H9 (cell line): Measurements from ENCODE around the gene HSPG2. TPM values are rescaled to one million over a fixed set of nuclear protein-coding genes. Genes with fewer than 3 reads are reported as not detected.
"Not testable (repeated sequence)": the region's sequence is repeated elsewhere in the genome, so short reads cannot be mapped to it uniquely, and the experiment has no call there.

Experiments used
- DNase-seq: peaks from one replicate; pipeline ENCODE4 v3.0.0-alpha.2; 2017
- H2AFZ ChIP-seq: one replicate; pipeline ENCODE4 v1.6.1; 2013; ENCODE audit warnings: mild to moderate bottlenecking, low read length, control low read depth, moderate library complexity
- H2AK5ac ChIP-seq: 2 replicates; pipeline ENCODE4 v1.6.1; 2013; ENCODE audit warnings: low read length, control low read depth, mixed read lengths; ENCODE audit not compliant: insufficient read length
- H2BK120ac ChIP-seq: one replicate; pipeline ENCODE4 v1.6.1; 2013; ENCODE audit warnings: low read depth, mild to moderate bottlenecking, low read length, control low read depth, inconsistent platforms; ENCODE audit not compliant: poor library complexity, severe bottlenecking
- H2BK12ac ChIP-seq: 2 replicates; pipeline ENCODE4 v1.6.1; 2013; ENCODE audit warnings: low read length, control low read depth, mixed read lengths, low read depth; ENCODE audit not compliant: insufficient read length
- H2BK15ac ChIP-seq: 2 replicates; pipeline ENCODE4 v1.6.1; 2013; ENCODE audit warnings: low read depth, low read length, control low read depth
- H2BK20ac ChIP-seq: one replicate; pipeline ENCODE4 v1.6.1; 2013; ENCODE audit warnings: low read depth, mild to moderate bottlenecking, low read length, control low read depth, inconsistent platforms; ENCODE audit not compliant: poor library complexity, severe bottlenecking
- H2BK5ac ChIP-seq: 2 replicates; pipeline ENCODE4 v1.6.1; 2013; ENCODE audit warnings: low read length, control low read depth, mixed read lengths; ENCODE audit not compliant: insufficient read length
- H3K14ac ChIP-seq: 2 replicates; pipeline ENCODE4 v1.6.1; 2013; ENCODE audit warnings: low read length, control low read depth; ENCODE audit not compliant: insufficient read depth
- H3K18ac ChIP-seq: 2 replicates; pipeline ENCODE4 v1.6.1; 2013; ENCODE audit warnings: low read depth, mild to moderate bottlenecking, mixed read lengths, low read length, control low read depth; ENCODE audit not compliant: insufficient read length
- H3K23ac ChIP-seq: 2 replicates; pipeline ENCODE4 v1.6.1; 2013; ENCODE audit warnings: low read length, control low read depth, mixed read lengths, low read depth; ENCODE audit not compliant: insufficient read length
- H3K23me2 ChIP-seq: 2 replicates; pipeline ENCODE4 v1.6.1; 2013; ENCODE audit warnings: low read depth, mild to moderate bottlenecking, mixed read lengths, low read length, control low read depth; ENCODE audit not compliant: insufficient read length, poor library complexity, severe bottlenecking
- H3K27ac ChIP-seq: 2 replicates; pipeline ENCODE4 v1.5.1; 2013; ENCODE audit warnings: low read length, control low read depth, mixed read lengths, low read depth; ENCODE audit not compliant: insufficient read length
- H3K27me3 ChIP-seq: 2 replicates; pipeline ENCODE4 v1.6.1; 2013; ENCODE audit warnings: low read length, control low read depth, inconsistent platforms; ENCODE audit not compliant: insufficient read depth
- H3K4ac ChIP-seq: 2 replicates; pipeline ENCODE4 v1.6.1; 2013; ENCODE audit warnings: low read depth, mild to moderate bottlenecking, control low read depth, inconsistent platforms, low read length, moderate library complexity
- H3K4me1 ChIP-seq: 2 replicates; pipeline ENCODE4 v1.6.1; 2013; ENCODE audit warnings: low read length, control low read depth, inconsistent platforms; ENCODE audit not compliant: insufficient read depth
- H3K4me2 ChIP-seq: 2 replicates; pipeline ENCODE4 v1.6.1; 2013; ENCODE audit warnings: low read length, control low read depth, mixed read lengths; ENCODE audit not compliant: insufficient read length, insufficient read depth
- H3K56ac ChIP-seq: 2 replicates; pipeline ENCODE4 v1.6.1; 2013; ENCODE audit warnings: low read depth, mild to moderate bottlenecking, mixed read lengths, low read length, control low read depth; ENCODE audit not compliant: insufficient read length
- H3K79me1 ChIP-seq: 2 replicates; pipeline ENCODE4 v1.6.1; 2013; ENCODE audit warnings: low read depth, mild to moderate bottlenecking, moderate library complexity, low read length, control low read depth, inconsistent platforms; ENCODE audit not compliant: insufficient read depth, poor library complexity, severe bottlenecking
- H3K79me2 ChIP-seq: 2 replicates; pipeline ENCODE4 v1.6.1; 2013; ENCODE audit warnings: low read length, control low read depth, inconsistent platforms; ENCODE audit not compliant: insufficient read depth
- H3K9ac ChIP-seq: 2 replicates; pipeline ENCODE4 v1.6.1; 2013; ENCODE audit warnings: low read length, control low read depth, mixed read lengths; ENCODE audit not compliant: insufficient read length; ENCODE audit errors: extremely low read depth
- H3K9me3 ChIP-seq: one replicate; pipeline ENCODE4 v1.6.1; 2013; ENCODE audit warnings: low read depth, low read length, inconsistent platforms; ENCODE audit not compliant: control insufficient read depth
- H3T11ph ChIP-seq: one replicate; pipeline ENCODE4 v1.6.1; 2013; ENCODE audit warnings: mild to moderate bottlenecking, low read length, control low read depth, inconsistent platforms
- H4K20me1 ChIP-seq: one replicate; pipeline ENCODE4 v1.6.1; 2013; ENCODE audit not compliant: control insufficient read depth, insufficient read length, insufficient read depth
- H4K5ac ChIP-seq: 2 replicates; pipeline ENCODE4 v1.6.1; 2013; ENCODE audit warnings: low read depth, mild to moderate bottlenecking, mixed read lengths, low read length, control low read depth; ENCODE audit not compliant: insufficient read length
- H4K8ac ChIP-seq: replicated peaks from 2 replicates; pipeline ENCODE4 v1.6.1; 2013; ENCODE audit warnings: low read length, control low read depth, mixed read lengths, low read depth; ENCODE audit not compliant: insufficient read length
- H4K91ac ChIP-seq: 2 replicates; pipeline ENCODE4 v1.6.1; 2013; ENCODE audit warnings: low read depth, mild to moderate bottlenecking, moderate library complexity, mixed read lengths, low read length, control low read depth; ENCODE audit not compliant: insufficient read length
- H3K27ac Mint-ChIP-seq, 3 experiments: 2 replicates in 2 of 3; 3 replicates in 1 of 3; pipeline ENCODE4 v1.8.0; 2020 to 2021; ENCODE audit warnings: mixed read lengths in 3 of 3, mild to moderate bottlenecking in 1 of 3, moderate library complexity in 1 of 3
- H3K27me3 Mint-ChIP-seq: 2 replicates; pipeline ENCODE4 v1.8.0; 2021; ENCODE audit warnings: low read depth, mild to moderate bottlenecking, moderate library complexity, mixed read lengths
- H3K36me3 Mint-ChIP-seq, 3 experiments: 2 replicates in 2 of 3; 3 replicates in 1 of 3; pipeline ENCODE4 v1.8.0; 2020 to 2021; ENCODE audit warnings: low read depth in 3 of 3, mixed read lengths in 3 of 3; ENCODE audit not compliant: insufficient read depth in 1 of 3
- H3K4me1 Mint-ChIP-seq, 2 experiments: 2 replicates each; pipeline ENCODE4 v1.8.0; 2020; ENCODE audit warnings: mixed read lengths in 2 of 2
- H3K4me3 Mint-ChIP-seq, 2 experiments: 2 replicates in 1 of 2; 3 replicates in 1 of 2; pipeline ENCODE4 v1.8.0; 2020 to 2021; ENCODE audit warnings: mild to moderate bottlenecking in 2 of 2, mixed read lengths in 2 of 2, moderate library complexity in 1 of 2
- H3K9me3 Mint-ChIP-seq, 2 experiments: 2 replicates in 1 of 2; 3 replicates in 1 of 2; pipeline ENCODE4 v1.8.0; 2020; ENCODE audit warnings: mild to moderate bottlenecking in 2 of 2, mixed read lengths in 2 of 2, moderate library complexity in 1 of 2
- CTCF ChIP-seq: fragments of 200-600 bp; sonication (generic); conservative IDR thresholded peaks from 3 replicates; pipeline ENCODE4 v1.8.0; 2021; ENCODE audit warnings: antibody characterized with exemption, mild to moderate bottlenecking
- WGBS: extraction: QIAGEN DNeasy Blood & Tissue Kit; methylation state at CpG from one replicate; pipeline ENCODE4 v1.1.7; 2013; ENCODE audit warnings: missing lambda C conversion rate, low lambda C conversion rate, mixed read lengths; ENCODE audit not compliant: insufficient read length; ENCODE audit errors: extremely low coverage; 5-methylcytosine and 5-hydroxymethylcytosine counted together
- total RNA-seq: library from RNA; stranded (reverse); gene quantifications from 2 replicates; pipeline ENCODE4 v1.2.1, GENCODE V29; 2021

The HSPG2 gene
- total RNA-seq, 1 experiment from 2014 or later: 90.0 TPM

- Histone ChIP-seq H3T11ph (no peak overlapping the region), H2AFZ (no peak overlapping the region), H4K91ac (no peak overlapping the region), H3K23ac (no peak overlapping the region), H3K4ac (no peak overlapping the region), H4K8ac (no peak overlapping the region), H3K14ac (no peak overlapping the region), H3K79me1 (peaks cover 7% of the 10 kb centered on the region), H3K27me3 (no peaks in the 10 kb centered on the region), H2BK15ac (no peak overlapping the region), H3K27ac (no peak overlapping the region), H3K9ac (no peak overlapping the region), H3K23me2 (peaks cover 5% of the 10 kb centered on the region), H3K4me2 (no peak overlapping the region), H3K9me3 (no peaks in the 10 kb centered on the region), H2BK120ac (no peak overlapping the region), H2BK5ac (no peak overlapping the region), H4K5ac (no peak overlapping the region), H2BK12ac (no peak overlapping the region), H3K79me2 (peaks cover 66% of the 10 kb centered on the region), H2BK20ac (no peak overlapping the region), H4K20me1 (no peaks in the 10 kb centered on the region), H3K56ac (no peak overlapping the region), H3K18ac (no peak overlapping the region), H3K4me1 (no peaks in the 10 kb centered on the region), H2AK5ac (no peak overlapping the region)
- H3K4me3 Mint-ChIP-seq: no peak overlapping the region
- H3K27me3 Mint-ChIP-seq: no peaks in the 10 kb centered on the region; the same call in 1 of the 2 replicates
- no peak overlapping the region for H3K27ac Mint-ChIP-seq
- peaks cover 7% of the 10 kb centered on the region in 2 experiments; a peak in 3 of 4 replicates for H3K4me1 Mint-ChIP-seq
- no peak for TF ChIP-seq CTCF
- no peak for DNase-seq
- WGBS: no CpG with 5 or more reads among the region's 2 CpGs
- H3K36me3 Mint-ChIP-seq: peaks cover 2 to 14% (median 7%) of the 10 kb centered on the region in 3 experiments; a peak in 6 of 7 replicates
- peaks cover 5 to 11% of the 10 kb centered on the region in 2 experiments; a peak in 3 of 5 replicates for H3K9me3 Mint-ChIP-seq
Measured at GRCh38 chr1:21778405-21778727, 158.7 kb downstream of the HSPG2 start.

- not testable (repeated sequence) for H4K5ac ChIP-seq, H3K27me3 Mint-ChIP-seq, H2AFZ ChIP-seq, H4K91ac ChIP-seq, H3K23me2 ChIP-seq, H2BK20ac ChIP-seq, H2AK5ac ChIP-seq, DNase-seq, H3K27me3 ChIP-seq, H3K4me1 Mint-ChIP-seq, H2BK15ac ChIP-seq, H3K4me2 ChIP-seq, H3K4me3 Mint-ChIP-seq, H4K8ac ChIP-seq, H3K9ac ChIP-seq, H3K4ac ChIP-seq, H3K27ac ChIP-seq, H2BK12ac ChIP-seq, H3K79me1 ChIP-seq, H2BK5ac ChIP-seq, H2BK120ac ChIP-seq, H3K4me1 ChIP-seq, H3T11ph ChIP-seq, H3K56ac ChIP-seq, H3K18ac ChIP-seq, H3K14ac ChIP-seq, H3K9me3 ChIP-seq, H3K23ac ChIP-seq, H4K20me1 ChIP-seq
- H3K27ac Mint-ChIP-seq: peak overlapping the region in 1 of 3 experiments; percentile 40; a peak in 1 of 7 replicates
- H3K36me3 Mint-ChIP-seq: peaks cover 6 to 14% (median 7%) of the 10 kb centered on the region in 3 experiments; a peak in 6 of 7 replicates
- no CpG with 5 or more reads among the region's 5 CpGs for WGBS
- H3K79me2 ChIP-seq: peaks cover 62% of the 10 kb centered on the region
- peaks cover 5 to 11% of the 10 kb centered on the region in 2 experiments; a peak in 3 of 5 replicates for H3K9me3 Mint-ChIP-seq
Measured at GRCh38 chr1:21776925-21777324, 160.2 kb downstream of the HSPG2 start.
